ENCODE data around the gene SLC25A38. TPM values are rescaled to one million over a fixed set of nuclear protein-coding genes. Genes with fewer than 3 reads are reported as not detected.
A peak's percentile ranks its signal among the peaks of the same experiment; 100 is the strongest.
"Not testable (repeated sequence)": the region's sequence is repeated elsewhere in the genome, so short reads cannot be mapped to it uniquely, and the experiment has no call there.

The SLC25A38 gene
- total RNA-seq, 1 donor from 2014 or later = 25.6 TPM

DNA sequence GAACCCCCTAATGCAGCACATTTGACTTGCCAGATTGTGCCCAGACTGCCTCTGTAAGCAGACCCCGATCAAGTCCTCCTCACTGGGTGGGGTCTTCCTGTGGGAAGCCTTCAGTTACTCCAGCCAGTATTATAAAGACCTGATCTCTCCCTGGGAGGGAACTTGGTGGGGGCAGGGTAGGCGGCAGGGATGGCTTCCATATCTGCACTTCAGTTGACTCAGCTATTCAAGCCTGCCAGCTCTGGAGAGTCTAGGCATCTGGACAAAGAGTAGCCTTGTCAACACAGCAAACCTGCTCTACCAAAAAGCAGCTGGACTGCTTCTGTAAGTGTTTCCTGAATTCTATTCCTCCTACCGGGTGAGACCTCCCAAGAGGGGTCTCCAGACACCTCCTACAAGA lies 21.0 kb upstream of the SLC25A38 start:
- Mint-ChIP-seq H3K4me3 (no peak overlapping the region), H3K27me3 (ENCODE audit: low read depth) (peaks cover 32% of the 10 kb centered on the region)

DNA sequence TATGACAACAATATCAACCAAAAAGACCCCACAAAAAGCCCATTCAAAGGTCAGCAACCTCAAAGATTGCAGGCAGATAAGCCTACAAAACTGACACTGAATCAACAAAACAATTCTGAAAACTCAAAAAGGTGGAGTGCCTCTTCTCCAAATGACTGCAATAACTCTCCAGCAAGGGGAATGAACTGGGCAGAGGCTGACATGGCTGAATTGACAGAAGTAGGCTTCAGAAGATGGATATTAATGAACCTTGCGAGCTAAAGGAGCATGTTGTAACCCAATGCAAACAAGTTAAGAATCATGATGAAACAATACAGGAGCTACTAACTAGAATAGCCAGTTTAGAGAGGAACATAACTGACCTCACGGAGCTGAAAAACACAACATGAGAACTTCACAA lies 20.4 kb upstream of the SLC25A38 start:
- DNase-seq (ENCODE audit: low spot score in 2 of 2, unreplicated experiment in 2 of 2) = no peak
- TF ChIP-seq, protein P1, sequence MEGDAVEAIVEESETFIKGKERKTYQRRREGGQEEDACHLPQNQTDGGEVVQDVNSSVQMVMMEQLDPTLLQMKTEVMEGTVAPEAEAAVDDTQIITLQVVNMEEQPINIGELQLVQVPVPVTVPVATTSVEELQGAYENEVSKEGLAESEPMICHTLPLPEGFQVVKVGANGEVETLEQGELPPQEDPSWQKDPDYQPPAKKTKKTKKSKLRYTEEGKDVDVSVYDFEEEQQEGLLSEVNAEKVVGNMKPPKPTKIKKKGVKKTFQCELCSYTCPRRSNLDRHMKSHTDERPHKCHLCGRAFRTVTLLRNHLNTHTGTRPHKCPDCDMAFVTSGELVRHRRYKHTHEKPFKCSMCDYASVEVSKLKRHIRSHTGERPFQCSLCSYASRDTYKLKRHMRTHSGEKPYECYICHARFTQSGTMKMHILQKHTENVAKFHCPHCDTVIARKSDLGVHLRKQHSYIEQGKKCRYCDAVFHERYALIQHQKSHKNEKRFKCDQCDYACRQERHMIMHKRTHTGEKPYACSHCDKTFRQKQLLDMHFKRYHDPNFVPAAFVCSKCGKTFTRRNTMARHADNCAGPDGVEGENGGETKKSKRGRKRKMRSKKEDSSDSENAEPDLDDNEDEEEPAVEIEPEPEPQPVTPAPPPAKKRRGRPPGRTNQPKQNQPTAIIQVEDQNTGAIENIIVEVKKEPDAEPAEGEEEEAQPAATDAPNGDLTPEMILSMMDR (IDR thresholded peaks at IDR 0.05; ENCODE audit: unreplicated experiment) = no peak
- H3K27ac Mint-ChIP-seq = no peak overlapping the region
- H3K9me3 Mint-ChIP-seq = peaks cover 12% of the 10 kb centered on the region
- no peaks in the 10 kb centered on the region for H3K4me1 Mint-ChIP-seq
- no peak overlapping the region for H3K4me3 Mint-ChIP-seq
- peaks cover 25% of the 10 kb centered on the region for H3K27me3 Mint-ChIP-seq (ENCODE audit: low read depth)
- H3K36me3 Mint-ChIP-seq = no peaks in the 10 kb centered on the region

More for the DNA sequence above, 21.0 kb upstream of the SLC25A38 start:
- Mint-ChIP-seq H3K4me1 (no peaks in the 10 kb centered on the region), H3K36me3 (no peaks in the 10 kb centered on the region), H3K9me3 (peaks cover 12% of the 10 kb centered on the region), H3K27ac (no peak overlapping the region)
- TF ChIP-seq, protein P1 (IDR thresholded peaks at IDR 0.05; ENCODE audit: unreplicated experiment) = no peak
- DNase-seq (ENCODE audit: low spot score in 2 of 2, unreplicated experiment in 2 of 2) = no peak

DNA sequence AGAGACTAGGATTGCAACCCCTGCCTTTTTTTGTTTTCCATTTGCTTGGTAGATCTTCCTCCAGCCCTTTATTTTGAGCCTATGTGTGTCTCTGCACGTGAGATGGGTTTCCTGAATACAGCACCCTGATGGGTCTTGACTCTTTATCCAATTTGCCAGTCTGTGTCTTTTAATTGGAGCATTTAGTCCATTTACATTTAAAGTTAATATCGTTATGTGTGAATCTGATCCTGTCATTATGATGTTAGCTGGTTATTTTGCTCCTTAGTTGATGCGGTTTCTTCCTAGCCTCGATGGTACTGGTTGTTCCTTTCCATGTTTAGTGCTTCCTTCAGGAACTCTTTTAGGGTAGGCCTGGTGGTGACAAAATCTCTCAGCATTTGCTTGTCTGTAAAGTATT lies 12.7 kb upstream of the SLC25A38 start:
- peaks cover 27% of the 10 kb centered on the region for H3K9me3 Mint-ChIP-seq
- DNase-seq (ENCODE audit: low spot score in 2 of 2, unreplicated experiment in 2 of 2); H3K27me3 Mint-ChIP-seq (ENCODE audit: low read depth); H3K36me3 Mint-ChIP-seq; H3K4me3 Mint-ChIP-seq; H3K27ac Mint-ChIP-seq; H3K4me1 Mint-ChIP-seq: not testable (repeated sequence)

DNA sequence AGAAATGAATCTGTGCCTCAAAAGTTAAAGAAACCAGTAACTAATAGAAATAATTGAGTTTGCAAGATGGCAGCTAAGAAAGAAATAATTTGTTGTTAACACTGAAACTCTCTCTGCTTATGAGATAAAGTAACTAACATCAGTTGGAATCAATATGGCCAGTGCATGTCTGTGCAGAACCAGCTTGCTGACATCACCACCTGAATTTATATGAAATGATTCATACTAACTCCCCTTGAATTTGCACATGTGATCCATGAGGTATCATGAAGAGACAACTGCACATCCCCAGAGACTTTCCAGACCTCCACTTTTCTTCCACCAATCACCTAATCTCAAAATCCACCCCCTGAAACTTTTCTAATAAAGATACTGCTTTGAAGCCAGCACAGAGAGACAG lies 10.3 kb upstream of the SLC25A38 start:
- TF ChIP-seq, protein P1 (IDR thresholded peaks at IDR 0.05; ENCODE audit: unreplicated experiment) = no peak
- DNase-seq (ENCODE audit: low spot score in 2 of 2, unreplicated experiment in 2 of 2) = no peak
- Mint-ChIP-seq H3K36me3 (peaks cover 3% of the 10 kb centered on the region), H3K27me3 (ENCODE audit: low read depth) (peaks cover 3% of the 10 kb centered on the region), H3K27ac (no peak overlapping the region), H3K4me3 (no peak overlapping the region), H3K4me1 (no peaks in the 10 kb centered on the region), H3K9me3 (peaks cover 18% of the 10 kb centered on the region)

DNA sequence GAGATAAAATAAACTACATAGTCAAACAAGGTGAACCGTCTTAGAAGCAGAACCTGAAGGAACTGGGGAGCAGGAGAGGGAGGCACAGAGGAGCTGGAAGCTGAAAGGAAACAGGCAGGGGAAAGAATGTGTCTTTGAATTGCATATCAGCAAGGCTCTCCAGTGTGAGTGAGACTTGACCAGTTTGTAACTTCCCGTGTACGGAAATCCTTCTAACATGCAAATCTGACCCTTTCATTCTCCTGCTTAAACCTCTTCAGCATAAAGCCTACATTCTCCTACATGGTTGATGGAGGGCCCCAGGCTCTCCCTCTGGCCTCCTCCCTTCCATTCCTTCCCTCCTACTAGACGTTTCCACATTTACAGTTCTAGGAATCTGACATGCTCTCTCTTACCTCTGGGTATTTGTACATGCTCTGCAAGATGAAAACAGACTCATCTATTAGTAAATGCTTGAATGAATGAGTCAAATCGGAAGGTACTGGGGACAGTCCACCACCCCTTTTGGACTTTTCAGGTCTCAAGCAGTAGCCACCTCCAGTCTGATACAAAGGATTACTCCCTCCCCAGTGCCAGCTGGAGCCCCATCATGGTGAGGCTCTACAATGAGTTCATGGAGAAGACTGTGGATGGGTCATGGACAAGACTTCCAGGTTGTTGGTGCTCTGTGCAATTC lies 6.1 kb upstream of the SLC25A38 start:
- Mint-ChIP-seq H3K4me3 (no peak overlapping the region), H3K27ac (no peak overlapping the region), H3K4me1 (no peaks in the 10 kb centered on the region), H3K9me3 (peaks cover 4% of the 10 kb centered on the region), H3K36me3 (peaks cover 3% of the 10 kb centered on the region), H3K27me3 (ENCODE audit: low read depth) (peaks cover 3% of the 10 kb centered on the region)
- TF ChIP-seq, protein P1 (IDR thresholded peaks at IDR 0.05; ENCODE audit: unreplicated experiment) = no peak
- no peak for DNase-seq (ENCODE audit: low spot score in 2 of 2, unreplicated experiment in 2 of 2)

DNA sequence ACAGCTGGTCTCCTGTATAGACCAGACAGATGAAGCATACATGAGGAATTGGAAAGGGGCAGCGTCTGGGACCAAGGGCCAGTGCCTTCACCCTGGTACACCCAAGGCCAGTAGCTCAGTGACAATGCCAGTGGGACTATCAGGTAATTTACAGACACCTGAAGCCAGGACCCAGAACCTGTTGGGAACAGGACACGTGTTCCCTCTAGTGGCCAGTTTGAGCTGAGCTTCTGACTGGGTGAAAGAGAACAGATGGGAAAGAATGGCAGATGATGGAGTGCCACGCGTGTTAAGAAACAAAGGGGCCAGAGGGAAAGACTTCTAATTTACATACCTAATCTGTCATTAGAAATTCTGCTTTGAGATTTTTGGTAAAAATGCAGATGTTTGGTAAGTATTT lies 5.1 kb upstream of the SLC25A38 start:
- peaks cover 3% of the 10 kb centered on the region for H3K27me3 Mint-ChIP-seq (ENCODE audit: low read depth)
- no peak overlapping the region for H3K27ac Mint-ChIP-seq
- DNase-seq (ENCODE audit: low spot score in 2 of 2, unreplicated experiment in 2 of 2) = no peak
- H3K9me3 Mint-ChIP-seq = peaks cover under 1% of the 10 kb centered on the region
- H3K4me3 Mint-ChIP-seq = no peak overlapping the region
- peaks cover under 1% of the 10 kb centered on the region for H3K36me3 Mint-ChIP-seq
- peaks cover 6% of the 10 kb centered on the region for H3K4me1 Mint-ChIP-seq
- TF ChIP-seq, protein P1 (IDR thresholded peaks at IDR 0.05; ENCODE audit: unreplicated experiment) = peak; percentile 68
